HUDEP-2 (cell line): Measurements from ENCODE around the gene MFNG.

ENCODE experiments used
- DNase-seq, 76 experiments: peaks; one replicate each; lab custom pipeline; 2025; ENCODE audit not compliant: unreplicated experiment in 76 of 76; lab: John Stamatoyannopoulos, UW

The MFNG gene

GRCh38 chr22:37514526-37515051 is 28.4 kb upstream of the MFNG start:
- no peak for DNase-seq

GRCh38 chr22:37511395-37512104 is 25.4 kb upstream of the MFNG start:
- no peak for DNase-seq

GRCh38 chr22:37510091-37510490 is 23.9 kb upstream of the MFNG start:
- no peak for DNase-seq

GRCh38 chr22:37509059-37509860 is 23.1 kb upstream of the MFNG start:
- no peak for DNase-seq

- DNase-seq: no peak
Measured at GRCh38 chr22:37508431-37508992, 22.3 kb upstream of the MFNG start.

GRCh38 chr22:37507731-37508130 is 21.5 kb upstream of the MFNG start:
- DNase-seq: no peak

GRCh38 chr22:37505989-37506388 is 19.8 kb upstream of the MFNG start:
- no peak for DNase-seq

- DNase-seq: no peak
Measured at GRCh38 chr22:37505565-37505964, 19.4 kb upstream of the MFNG start.

GRCh38 chr22:37504964-37505363 is 18.8 kb upstream of the MFNG start:
- DNase-seq: no peak

- DNase-seq: peak in 7 of 76 experiments; percentile 3 to 30 (median 8)
Measured at GRCh38 chr22:37503850-37504249, 17.7 kb upstream of the MFNG start.

- DNase-seq: no peak
Measured at GRCh38 chr22:37503183-37503683, 17.0 kb upstream of the MFNG start.

GRCh38 chr22:37502342-37503182 is 16.4 kb upstream of the MFNG start:
- DNase-seq: peak in 1 of 76 experiments; percentile 11

- DNase-seq: peak in 8 of 76 experiments; percentile 14 to 70 (median 48)
Measured at GRCh38 chr22:37501610-37502341, 15.6 kb upstream of the MFNG start.

GRCh38 chr22:37500745-37501609 is 14.8 kb upstream of the MFNG start:
- DNase-seq: no peak

GRCh38 chr22:37499789-37500540 is 13.8 kb upstream of the MFNG start:
- DNase-seq: no peak

- no peak for DNase-seq
Measured at GRCh38 chr22:37499027-37499707, 13.0 kb upstream of the MFNG start.

- peak in 44 of 76 experiments; percentile 1 to 65 (median 28) for DNase-seq
Measured at GRCh38 chr22:37498289-37498909, 12.2 kb upstream of the MFNG start.
